Left renal pelvis (tissue), 4 donors: ENCODE measurements around the gene LCE3D. TPM values are rescaled to one million over a fixed set of nuclear protein-coding genes. Genes with fewer than 3 reads are reported as not detected.

Source experiments
- DNase-seq, 4 donors: peaks; one replicate each; pipeline ENCODE4 v3.0.0-alpha.2; 2013; ENCODE audit warnings: low read depth in 4 of 4, low spot score in 3 of 4
- polyA plus RNA-seq, 4 donors: library from polyadenylated mRNA; unstranded; fragments of 120-200 nt; gene quantifications; one replicate each; pipeline ENCODE4 v1.2.1, GENCODE V29; 2013; ENCODE audit not compliant: insufficient read length in 4 of 4

The LCE3D gene
- polyA plus RNA-seq, 4 donors, result not detected

- peak in 1 of 4 donors; percentile 9 for DNase-seq
Measured at GRCh38 chr1:152533327-152533938, 46.9 kb downstream of the LCE3D start.

Other genes with a start within 250 kb of the LCE3D start
- gene FLG2, start 220.5 kb downstream of the LCE3D start, polyA plus RNA-seq, result under 1 TPM; 0.05 to 0.20 (median 0.15) TPM
- gene CRNN, start 166.3 kb downstream of the LCE3D start, polyA plus RNA-seq, result not detected
- gene LCE5A, start 69.7 kb downstream of the LCE3D start, polyA plus RNA-seq, result not detected
- not detected for gene CRCT1, start 66.0 kb downstream of the LCE3D start, polyA plus RNA-seq
- not detected for gene LCE3E, start 13.7 kb downstream of the LCE3D start, polyA plus RNA-seq
- gene LCE3C, start 19.7 kb upstream of the LCE3D start, polyA plus RNA-seq, result not detected
- gene LCE3B, start 33.3 kb upstream of the LCE3D start, polyA plus RNA-seq, result not detected
- not detected for gene LCE3A, start 42.6 kb upstream of the LCE3D start, polyA plus RNA-seq
- not detected for gene LCE2D, start 82.9 kb upstream of the LCE3D start, polyA plus RNA-seq
- gene LCE2C, start 94.8 kb upstream of the LCE3D start, polyA plus RNA-seq, result not detected
- not detected for gene LCE2B, start 105.6 kb upstream of the LCE3D start, polyA plus RNA-seq
- gene LCE2A, start 117.8 kb upstream of the LCE3D start, polyA plus RNA-seq, result not detected
- gene LCE4A, start 127.6 kb upstream of the LCE3D start, polyA plus RNA-seq, result not detected
- not detected for gene KPRP, start 177.5 kb upstream of the LCE3D start, polyA plus RNA-seq
- not detected for gene LCE1F, start 194.6 kb upstream of the LCE3D start, polyA plus RNA-seq
- gene LCE1E, start 205.7 kb upstream of the LCE3D start, polyA plus RNA-seq, result not detected
- gene LCE1D, start 216.2 kb upstream of the LCE3D start, polyA plus RNA-seq, result not detected
- gene LCE1C, start 226.1 kb upstream of the LCE3D start, polyA plus RNA-seq, result not detected
- gene LCE1B, start 231.5 kb upstream of the LCE3D start, polyA plus RNA-seq, result not detected
- not detected for gene LCE1A, start 247.0 kb upstream of the LCE3D start, polyA plus RNA-seq